M059J (cell line): ENCODE measurements around the gene NMRAL1. TPM values are rescaled to one million over a fixed set of nuclear protein-coding genes. Genes with fewer than 3 reads are reported as not detected.

Source experiments
- DNase-seq: peaks from one replicate; pipeline ENCODE4 v3.0.0-alpha.2; 2012; ENCODE audit warnings: low read depth
- total RNA-seq: library from RNA; depleted of rRNA; stranded (reverse); fragments of >200 nt; shearing (Covaris generic); gene quantifications from 2 replicates; pipeline ENCODE4 v1.2.3, GENCODE V29; 2014; rRNA removed

The NMRAL1 gene
- total RNA-seq, result 118 and 126 TPM in 2 replicates

- peak; percentile 92 for DNase-seq
These were observed at the start of gene NMRAL1 for GRCh38 chr16:4474192-4474961. NMRAL1 (minus strand) TSS chr16:4474625; CDS start chr16:4474132, 493 bp downstream.

DNA sequence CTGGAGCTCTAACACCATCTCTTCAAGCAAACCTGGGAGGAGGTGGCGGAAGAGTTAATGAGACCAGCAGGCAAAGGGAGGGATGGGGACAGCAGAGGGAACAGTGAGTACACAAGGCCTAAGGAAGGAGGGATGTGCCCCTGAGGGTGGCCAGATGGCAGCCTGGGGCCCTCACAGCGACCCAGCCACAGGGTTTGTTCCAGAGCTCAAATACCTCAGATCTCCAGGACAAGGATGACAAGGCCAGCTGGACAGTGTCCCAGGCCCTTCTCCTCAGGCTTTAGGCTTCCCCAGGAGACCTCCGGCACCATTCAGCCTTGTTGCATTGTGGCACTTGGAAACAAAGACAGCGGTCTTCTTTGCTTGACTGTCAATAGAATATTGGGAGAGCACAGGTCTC lies 49.3 kb upstream of the NMRAL1 start:
- DNase-seq, result no peak

DNA sequence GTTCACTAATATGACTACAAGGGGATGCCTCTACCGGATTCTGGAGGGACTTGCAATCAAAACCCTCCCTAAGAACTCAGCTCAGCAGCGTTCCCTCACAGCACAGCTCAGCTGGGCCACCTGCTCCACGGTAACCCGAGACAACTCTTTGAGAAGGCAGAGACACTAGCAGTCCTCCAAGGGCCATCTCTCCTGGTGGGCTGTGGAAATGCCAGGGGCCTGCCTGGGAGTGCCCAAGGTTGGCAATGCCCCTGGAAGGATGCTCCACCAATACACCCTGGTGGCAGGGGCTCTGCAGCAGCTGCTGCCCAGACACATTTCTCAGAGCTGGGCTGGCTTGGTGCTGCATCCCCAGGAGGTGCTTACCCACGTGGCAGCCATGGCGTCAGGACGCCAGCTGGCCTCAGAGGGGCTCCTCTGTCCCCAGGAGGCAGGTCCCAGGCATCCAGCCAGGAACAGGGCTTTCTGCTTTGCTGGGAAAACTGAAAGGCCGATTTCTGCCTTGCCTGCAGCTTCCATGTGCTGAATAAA lies 47.7 kb upstream of the NMRAL1 start:
- DNase-seq, result no peak

DNA sequence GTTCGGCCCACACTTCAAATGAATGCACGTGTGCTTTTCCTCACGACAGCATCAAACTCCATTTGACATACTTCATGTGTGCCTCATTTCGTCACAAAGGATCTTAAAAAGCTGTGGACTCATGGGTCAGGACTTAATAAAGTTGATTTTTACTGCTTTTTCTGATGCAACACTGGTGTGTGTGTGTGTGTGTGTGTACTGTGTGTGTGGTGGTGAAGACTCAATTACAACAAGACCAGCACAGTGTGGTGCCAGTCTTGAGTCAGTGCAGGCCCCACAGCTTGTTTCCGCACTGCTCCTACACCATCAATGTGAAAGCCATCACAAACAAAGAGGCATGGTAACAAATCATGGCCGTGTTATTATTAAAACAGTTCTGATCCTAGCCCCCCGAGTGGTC lies 46.5 kb upstream of the NMRAL1 start:
- no peak for DNase-seq

DNA sequence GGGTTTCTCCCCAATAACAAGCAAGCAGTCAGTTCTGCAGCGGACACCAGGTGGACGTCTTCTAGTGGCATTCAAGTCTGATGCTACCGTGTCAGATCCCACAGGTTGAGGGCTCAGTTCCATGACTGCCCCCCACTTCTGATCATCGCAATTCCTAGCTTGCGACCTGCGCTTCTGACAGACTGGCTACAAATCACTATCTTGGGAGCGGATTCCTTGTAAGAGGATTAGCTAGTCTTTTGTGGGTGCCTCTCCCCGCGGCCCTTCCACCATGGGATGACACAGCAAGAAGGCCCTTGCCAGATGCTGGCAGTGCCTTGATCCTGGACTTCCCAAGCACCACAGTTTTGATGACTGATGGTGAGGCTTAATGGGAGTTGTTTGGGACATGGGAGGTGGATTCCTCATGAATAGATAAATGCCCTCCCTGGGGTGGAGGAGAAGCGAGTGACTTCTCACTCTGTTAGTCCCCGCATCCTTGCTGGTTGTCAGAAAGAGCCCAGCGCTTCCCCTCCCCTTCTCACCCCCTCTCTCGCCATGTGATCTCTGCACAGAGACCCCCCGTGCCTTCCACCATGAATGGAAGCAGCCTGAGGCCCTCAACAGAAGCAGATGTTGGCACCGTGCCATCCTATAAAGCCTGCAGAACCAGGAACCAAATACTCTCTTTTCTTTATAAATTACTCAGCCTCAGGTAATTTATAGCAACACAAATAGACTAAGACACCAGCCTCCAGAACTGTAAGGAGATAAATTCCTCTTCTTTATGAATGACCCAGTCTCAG lies 45.0 kb upstream of the NMRAL1 start:
- DNase-seq, result no peak

DNA sequence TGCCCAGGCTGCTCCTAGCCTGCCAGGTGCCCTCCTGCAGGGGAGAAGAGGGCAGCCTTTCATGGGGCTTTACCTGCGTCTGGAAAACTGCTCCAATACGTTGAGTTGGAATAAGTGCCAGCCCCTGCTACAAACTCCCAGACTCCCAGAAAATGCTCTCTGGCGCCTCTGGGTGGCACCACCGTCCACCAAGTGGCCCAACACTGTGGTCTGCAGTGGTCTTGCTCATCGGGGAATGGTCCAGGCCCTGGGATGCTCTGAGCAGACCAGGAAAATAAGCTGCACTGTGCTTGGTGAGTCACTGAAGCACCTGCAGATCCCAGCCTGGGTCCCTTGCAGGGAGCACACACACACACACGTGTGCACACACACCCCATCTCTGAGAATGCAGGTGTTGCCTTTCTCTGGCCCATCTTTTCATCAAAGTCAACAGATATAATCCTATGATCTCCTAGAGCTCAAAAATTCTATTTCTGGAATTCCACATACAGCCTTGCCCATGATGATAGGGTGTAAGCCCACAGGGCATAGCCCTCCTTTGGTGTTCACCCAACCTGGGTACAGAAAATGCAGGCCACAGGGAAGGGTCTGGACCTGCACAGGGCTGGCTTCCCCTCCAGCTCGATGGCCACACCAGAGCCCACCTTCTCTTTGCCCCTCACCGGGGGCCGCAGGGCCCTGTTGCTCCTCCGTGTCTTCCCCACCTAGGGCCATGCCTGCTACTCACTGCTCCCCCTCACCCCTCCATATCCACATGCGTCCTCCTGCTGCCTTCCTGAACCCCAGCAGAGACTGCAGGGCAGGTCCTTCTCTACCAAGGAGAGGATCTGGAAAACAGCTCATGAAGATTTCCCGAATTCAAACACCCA lies 43.6 kb upstream of the NMRAL1 start:
- peak; percentile 32 for DNase-seq

DNA sequence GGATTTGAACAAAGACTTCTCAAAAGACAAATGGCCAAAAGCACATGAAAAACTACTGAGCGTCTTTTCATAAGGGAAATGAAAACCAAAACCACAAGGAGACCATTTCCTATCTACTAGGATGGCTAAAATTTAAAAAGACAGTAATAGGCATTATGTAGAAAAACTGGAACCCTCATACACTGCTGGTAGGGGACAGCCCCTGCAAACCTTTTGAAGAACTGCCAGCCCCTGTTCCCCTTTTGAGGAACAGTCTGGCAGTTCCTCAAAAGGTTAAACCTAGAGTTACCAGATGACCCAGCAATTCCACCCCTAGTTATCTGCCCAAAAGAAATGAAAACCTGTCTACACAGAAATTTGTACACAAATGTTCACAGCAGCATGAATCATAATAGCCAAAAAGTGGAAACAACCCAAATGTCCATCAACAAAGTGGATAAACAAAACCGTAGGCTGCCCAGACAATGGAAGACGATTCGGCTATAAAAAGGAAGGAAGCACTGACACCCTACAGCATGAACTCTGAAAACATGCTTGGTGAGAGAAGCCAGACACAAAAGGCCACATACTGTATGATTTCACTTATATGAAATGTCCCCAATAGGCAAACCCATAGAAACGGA lies 41.3 kb upstream of the NMRAL1 start:
- no peak for DNase-seq

GRCh38 chr16:4514606-4515005 lies 40.2 kb upstream of the NMRAL1 start:
- no peak for DNase-seq

- DNase-seq, result no peak
These were observed 39.5 kb upstream of the NMRAL1 start for GRCh38 chr16:4513881-4514280.

DNA sequence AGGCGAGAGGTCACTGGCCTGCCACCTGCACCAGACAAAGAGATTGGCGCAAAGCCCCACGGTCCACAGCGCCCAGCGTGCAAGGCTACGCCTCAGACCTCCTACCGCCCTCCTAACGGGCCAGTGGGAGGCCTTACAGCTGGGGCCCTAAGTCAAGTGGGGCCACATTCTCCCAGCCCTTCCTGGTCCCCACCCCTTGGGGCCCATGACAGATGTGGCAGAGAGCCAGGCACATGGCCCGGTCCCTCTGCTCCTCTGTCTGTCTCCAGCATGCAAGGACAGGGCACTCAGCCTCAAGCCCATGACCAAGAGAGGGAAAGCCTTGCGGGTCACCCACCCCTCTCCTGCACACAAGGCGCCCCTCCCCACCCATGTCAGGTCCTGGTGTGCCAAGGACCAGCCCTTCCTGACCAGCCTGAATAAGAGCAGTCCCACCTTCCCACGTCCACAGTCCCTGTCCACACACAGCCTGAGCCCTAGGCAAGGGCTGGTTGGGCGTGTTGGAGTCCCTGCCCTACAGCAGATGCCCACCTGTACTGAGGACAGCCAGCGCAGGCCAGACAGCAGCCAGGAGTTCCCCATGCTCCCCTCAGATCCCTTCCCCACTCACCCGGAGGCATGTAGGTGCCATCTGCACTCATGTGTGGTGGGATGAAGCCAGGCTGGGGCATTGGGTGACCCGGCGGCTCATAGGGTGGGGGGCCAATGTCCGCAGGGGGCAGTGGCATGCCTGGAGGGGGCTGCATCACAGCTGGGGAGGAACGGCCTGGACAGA lies 38.8 kb upstream of the NMRAL1 start:
- DNase-seq, result no peak

DNA sequence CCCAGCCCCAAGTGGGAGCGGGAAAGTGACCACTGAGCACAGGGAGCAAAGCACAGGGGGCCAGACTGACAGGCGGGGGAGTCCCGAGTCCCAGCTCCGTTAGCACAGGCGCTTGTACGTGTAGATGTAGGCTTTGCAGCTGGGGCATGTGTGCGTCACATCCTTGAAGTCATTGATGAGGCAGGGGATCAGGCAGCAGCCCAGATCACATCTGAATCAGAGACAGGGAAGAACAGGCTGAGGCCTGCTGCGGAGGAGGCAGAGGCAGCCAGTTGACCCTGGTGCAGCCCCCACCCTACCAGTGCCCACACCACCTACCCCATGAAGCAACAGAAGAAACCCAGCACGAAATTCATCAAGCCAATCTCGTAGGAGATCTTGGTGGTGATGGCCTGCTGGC lies 38.0 kb upstream of the NMRAL1 start:
- no peak for DNase-seq

GRCh38 chr16:4511441-4512082 lies 37.1 kb upstream of the NMRAL1 start:
- DNase-seq, result peak; percentile 42

GRCh38 chr16:4510747-4511426 lies 36.5 kb upstream of the NMRAL1 start:
- no peak for DNase-seq

GRCh38 chr16:4510131-4510530 lies 35.7 kb upstream of the NMRAL1 start:
- DNase-seq, result no peak

DNA sequence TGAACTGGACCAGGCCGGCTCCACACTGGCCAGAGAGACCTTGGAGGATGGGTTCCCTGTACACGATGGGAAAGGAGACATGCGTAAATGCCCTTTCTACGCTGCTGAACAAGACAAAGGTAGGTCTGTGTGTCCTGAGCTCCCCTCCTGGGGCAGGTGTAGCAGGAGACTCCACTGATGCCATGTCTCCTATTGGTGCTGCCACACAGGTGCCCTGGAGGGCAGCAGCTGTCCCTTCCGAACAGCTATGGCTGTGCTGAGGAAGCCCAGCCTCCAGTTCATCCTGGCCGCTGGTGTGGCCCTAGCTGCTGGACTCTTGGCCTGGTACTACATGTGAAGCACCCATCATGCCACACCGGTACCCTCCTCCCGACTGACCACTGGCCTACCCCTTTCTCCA lies 35.0 kb upstream of the NMRAL1 start:
- DNase-seq, result no peak

DNA sequence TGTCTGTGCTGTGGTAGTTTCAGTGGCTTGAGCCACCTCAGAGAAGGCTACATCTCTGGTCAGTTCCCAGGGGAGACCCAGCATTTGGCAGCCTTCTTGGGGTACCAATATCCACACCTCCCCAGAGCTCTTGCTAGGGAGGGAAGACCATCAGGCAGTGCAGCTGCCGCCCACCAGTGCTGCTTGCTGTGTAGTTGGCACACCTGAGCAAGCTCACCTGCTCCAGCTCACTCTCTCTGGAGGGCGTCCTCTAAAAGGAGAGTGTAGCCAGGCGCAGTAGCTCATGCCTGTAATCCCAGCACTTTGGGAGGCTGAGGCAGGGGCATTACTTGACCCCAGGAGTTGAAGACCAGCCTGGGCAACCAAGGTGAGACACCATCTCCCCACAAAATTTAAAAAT lies 34.4 kb upstream of the NMRAL1 start:
- no peak for DNase-seq

GRCh38 chr16:4507588-4508345 lies 33.3 kb upstream of the NMRAL1 start:
- DNase-seq, result no peak

DNA sequence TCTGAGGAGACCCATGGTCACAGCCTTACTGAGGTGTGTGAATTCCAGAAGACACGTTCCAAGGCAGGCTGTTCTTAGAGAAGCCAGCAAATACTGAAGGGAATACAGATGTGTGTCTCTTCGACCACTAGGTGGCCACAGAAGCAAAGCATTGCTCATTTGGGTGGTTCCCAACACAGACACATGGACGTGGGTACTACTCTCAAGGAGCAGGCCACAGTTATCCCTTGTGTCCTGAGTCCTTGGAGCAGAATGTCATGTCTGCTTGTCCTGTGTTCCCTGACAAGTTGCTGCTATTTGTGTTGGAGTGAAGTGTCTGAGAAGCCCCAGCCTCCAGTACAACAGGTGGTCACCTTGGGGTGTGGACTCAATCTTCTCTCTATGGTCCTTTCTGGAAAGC lies 32.0 kb upstream of the NMRAL1 start:
- peak; percentile 75 for DNase-seq
